GM23338 (cell line): ENCODE data around the gene IL12RB1.

Experiments used
- POLR2AphosphoS5 ChIP-seq: IDR thresholded peaks from 2 replicates; pipeline ENCODE4 v1.6.1; 2016; ENCODE audit warnings: antibody characterized with exemption, low read depth
- TF ChIP-seq, protein P1 (sequence below), 2 experiments: fragments of 200-600 bp in 1 of 2; sonication (generic) in 1 of 2; conservative IDR thresholded peaks; 2 replicates each; pipeline versions ENCODE4 v1.5.1 to v1.6.1; 2016 to 2017; ENCODE audit warnings: antibody characterized with exemption in 2 of 2, low read depth in 2 of 2, mild to moderate bottlenecking in 2 of 2, moderate library complexity in 1 of 2

- TF ChIP-seq, protein P1, sequence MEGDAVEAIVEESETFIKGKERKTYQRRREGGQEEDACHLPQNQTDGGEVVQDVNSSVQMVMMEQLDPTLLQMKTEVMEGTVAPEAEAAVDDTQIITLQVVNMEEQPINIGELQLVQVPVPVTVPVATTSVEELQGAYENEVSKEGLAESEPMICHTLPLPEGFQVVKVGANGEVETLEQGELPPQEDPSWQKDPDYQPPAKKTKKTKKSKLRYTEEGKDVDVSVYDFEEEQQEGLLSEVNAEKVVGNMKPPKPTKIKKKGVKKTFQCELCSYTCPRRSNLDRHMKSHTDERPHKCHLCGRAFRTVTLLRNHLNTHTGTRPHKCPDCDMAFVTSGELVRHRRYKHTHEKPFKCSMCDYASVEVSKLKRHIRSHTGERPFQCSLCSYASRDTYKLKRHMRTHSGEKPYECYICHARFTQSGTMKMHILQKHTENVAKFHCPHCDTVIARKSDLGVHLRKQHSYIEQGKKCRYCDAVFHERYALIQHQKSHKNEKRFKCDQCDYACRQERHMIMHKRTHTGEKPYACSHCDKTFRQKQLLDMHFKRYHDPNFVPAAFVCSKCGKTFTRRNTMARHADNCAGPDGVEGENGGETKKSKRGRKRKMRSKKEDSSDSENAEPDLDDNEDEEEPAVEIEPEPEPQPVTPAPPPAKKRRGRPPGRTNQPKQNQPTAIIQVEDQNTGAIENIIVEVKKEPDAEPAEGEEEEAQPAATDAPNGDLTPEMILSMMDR (conservative IDR thresholded peaks at IDR 0.05; ENCODE audit: low read depth in 2 of 2): no peak
- TF ChIP-seq POLR2AphosphoS5: no peak
Measured at GRCh38 chr19:18110609-18111232, 24.0 kb upstream of the IL12RB1 start.
